ENCODE data around the gene SLCO4A1.

DNA sequence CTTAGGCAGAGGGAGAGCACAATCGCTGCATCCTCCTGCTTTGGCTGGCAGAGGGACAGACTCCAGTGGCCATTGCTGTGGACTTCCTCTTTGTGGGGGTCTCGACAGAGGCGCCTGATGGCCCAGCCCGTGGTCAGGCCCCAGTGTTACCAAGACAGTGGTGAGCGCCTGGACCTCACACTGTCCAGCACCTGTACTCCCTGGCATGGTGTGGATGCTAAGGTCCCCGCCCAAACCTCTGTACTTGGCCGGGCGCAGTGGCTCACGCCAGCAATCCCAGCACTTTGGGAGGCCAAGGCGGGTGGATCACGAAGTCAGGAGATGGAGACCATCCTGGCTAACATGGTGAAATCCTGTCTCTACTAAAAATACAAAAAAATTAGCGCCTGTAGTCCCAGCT, 64.0 kb downstream of the SLCO4A1 start:
- TF ChIP-seq EZH2 (IDR thresholded peaks at IDR 0.05; ENCODE audit: insufficient read depth, poor library complexity, severe bottlenecking) (no peak), EZH2phosphoT487 (IDR thresholded peaks at IDR 0.05; ENCODE audit: insufficient read depth, low read depth) (no peak)

All from GM23248 (cell line).